Tibial artery (tissue), 4 donors: ENCODE data around the gene PHF1.
A peak's percentile ranks its signal among the peaks of the same experiment; 100 is the strongest.
"Not testable (repeated sequence)": the region's sequence is repeated elsewhere in the genome, so short reads cannot be mapped to it uniquely, and the experiment has no call there.

Experiments used
- DNase-seq, 2 donors: peaks; one replicate each; pipeline ENCODE4 v3.0.0-alpha.2; 2019
- H3K27ac ChIP-seq, 2 donors: fragments of 200-600 bp; sonication (generic) in 1 of 2; 1 replicate in 1 of 2; 2 replicates in 1 of 2; pipeline ENCODE4 v1.5.1; 2018 to 2019; ENCODE audit warnings: mild to moderate bottlenecking in 1 of 2
- H3K27me3 ChIP-seq, 2 donors: fragments of 200-600 bp; sonication (generic) in 1 of 2; one replicate each; pipeline versions ENCODE4 v1.5.1 to v1.6.0; 2016 to 2019
- H3K36me3 ChIP-seq, 3 donors: fragments of 200-600 bp; sonication (generic) in 2 of 3; one replicate each; pipeline ENCODE4 v1.5.1; 2016 to 2019; ENCODE audit warnings: mild to moderate bottlenecking in 2 of 3
- H3K4me1 ChIP-seq, 4 donors: fragments of 200-600 bp; sonication (generic) in 2 of 4; 1 replicate in 3 of 4; 2 replicates in 1 of 4; pipeline ENCODE4 v1.5.1; 2016 to 2019
- H3K4me3 ChIP-seq, 2 donors: fragments of 200-600 bp; sonication (generic) in 1 of 2; 1 replicate in 1 of 2; 2 replicates in 1 of 2; pipeline ENCODE4 v1.5.1; 2018 to 2019; ENCODE audit warnings: mild to moderate bottlenecking in 2 of 2
- H3K9me3 ChIP-seq, 3 donors: fragments of 200-600 bp; sonication (generic) in 1 of 3; one replicate each; pipeline ENCODE4 v1.5.1; 2016 to 2019
- intact Hi-C: fragments of 100-400 bp; cut with DNase I; formaldehyde crosslinking; loops from one replicate; pipeline ENCODE4 v1.15.0; 2023; ENCODE audit warnings: low total_unique reads
- TF ChIP-seq, protein P1 (sequence below), 2 experiments: fragments of 200-600 bp in 1 of 2; fragments of 450-650 bp in 1 of 2; IDR thresholded peaks; one replicate each; pipeline ENCODE4 v1.5.1; 2017 to 2019; ENCODE audit warnings: antibody characterized with exemption in 2 of 2, mild to moderate bottlenecking in 1 of 2, moderate library complexity in 1 of 2

The PHF1 gene

DNA sequence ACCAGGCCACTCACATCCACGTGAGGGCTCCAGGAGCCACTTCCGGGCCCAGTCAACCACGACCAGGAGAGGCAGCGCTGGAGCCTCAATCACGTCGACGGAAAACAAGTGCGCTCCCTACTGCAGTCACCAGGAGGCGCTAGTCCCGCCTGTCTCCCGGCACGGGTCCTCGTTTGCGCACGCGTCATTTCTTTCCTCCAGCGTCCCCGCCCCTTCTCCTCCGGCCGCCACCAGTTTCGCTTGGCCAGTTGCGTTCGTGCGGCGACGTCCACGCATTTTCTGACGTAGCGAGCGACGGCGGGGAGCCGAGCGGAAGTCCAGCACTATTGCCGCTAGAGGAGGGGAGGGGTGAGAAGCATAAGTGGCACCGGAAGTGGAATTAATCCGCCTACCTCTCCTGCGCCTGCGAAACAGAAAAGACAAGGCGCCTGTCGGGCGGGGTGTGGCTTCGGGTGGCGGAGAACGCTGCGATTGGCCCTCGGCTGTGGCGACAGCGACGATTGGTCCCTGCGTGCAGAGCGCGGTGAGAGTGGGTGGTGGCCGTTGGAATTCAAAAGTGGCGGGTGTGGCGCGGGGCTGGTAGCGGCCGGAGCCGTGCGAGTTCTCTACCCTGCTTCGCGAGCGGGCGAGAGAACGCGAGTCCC lies 19.4 kb upstream of the PHF1 start, which contains the start of gene KIFC1:
Gene KIFC1 (plus strand): TSS at position 546 of the 644 bp plus-strand sequence. CDS start 163 bp downstream, outside the sequence.
- no peaks in the 10 kb centered on the region for H3K36me3 ChIP-seq
- peak within 1 kb of the TSS; percentile 86 to 92 for H3K27ac ChIP-seq
- intact Hi-C loops, result loop anchor here (10.0 kb wide), 1 partner anchor 63 kb away; the partner anchor contains the start of gene ZBTB9
- no peaks in the 10 kb centered on the region for H3K27me3 ChIP-seq
- no peaks in the 10 kb centered on the region for H3K9me3 ChIP-seq
- DNase-seq, result peak; percentile 98 to 100
- peaks cover 0 to 12% (median 7%) of the 10 kb centered on the region in 4 donors for H3K4me1 ChIP-seq
- peak within 1 kb of the TSS; percentile 47 to 50 for H3K4me3 ChIP-seq
- TF ChIP-seq, protein P1, sequence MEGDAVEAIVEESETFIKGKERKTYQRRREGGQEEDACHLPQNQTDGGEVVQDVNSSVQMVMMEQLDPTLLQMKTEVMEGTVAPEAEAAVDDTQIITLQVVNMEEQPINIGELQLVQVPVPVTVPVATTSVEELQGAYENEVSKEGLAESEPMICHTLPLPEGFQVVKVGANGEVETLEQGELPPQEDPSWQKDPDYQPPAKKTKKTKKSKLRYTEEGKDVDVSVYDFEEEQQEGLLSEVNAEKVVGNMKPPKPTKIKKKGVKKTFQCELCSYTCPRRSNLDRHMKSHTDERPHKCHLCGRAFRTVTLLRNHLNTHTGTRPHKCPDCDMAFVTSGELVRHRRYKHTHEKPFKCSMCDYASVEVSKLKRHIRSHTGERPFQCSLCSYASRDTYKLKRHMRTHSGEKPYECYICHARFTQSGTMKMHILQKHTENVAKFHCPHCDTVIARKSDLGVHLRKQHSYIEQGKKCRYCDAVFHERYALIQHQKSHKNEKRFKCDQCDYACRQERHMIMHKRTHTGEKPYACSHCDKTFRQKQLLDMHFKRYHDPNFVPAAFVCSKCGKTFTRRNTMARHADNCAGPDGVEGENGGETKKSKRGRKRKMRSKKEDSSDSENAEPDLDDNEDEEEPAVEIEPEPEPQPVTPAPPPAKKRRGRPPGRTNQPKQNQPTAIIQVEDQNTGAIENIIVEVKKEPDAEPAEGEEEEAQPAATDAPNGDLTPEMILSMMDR (IDR thresholded peaks at IDR 0.05), result peak; percentile 96 to 98

DNA sequence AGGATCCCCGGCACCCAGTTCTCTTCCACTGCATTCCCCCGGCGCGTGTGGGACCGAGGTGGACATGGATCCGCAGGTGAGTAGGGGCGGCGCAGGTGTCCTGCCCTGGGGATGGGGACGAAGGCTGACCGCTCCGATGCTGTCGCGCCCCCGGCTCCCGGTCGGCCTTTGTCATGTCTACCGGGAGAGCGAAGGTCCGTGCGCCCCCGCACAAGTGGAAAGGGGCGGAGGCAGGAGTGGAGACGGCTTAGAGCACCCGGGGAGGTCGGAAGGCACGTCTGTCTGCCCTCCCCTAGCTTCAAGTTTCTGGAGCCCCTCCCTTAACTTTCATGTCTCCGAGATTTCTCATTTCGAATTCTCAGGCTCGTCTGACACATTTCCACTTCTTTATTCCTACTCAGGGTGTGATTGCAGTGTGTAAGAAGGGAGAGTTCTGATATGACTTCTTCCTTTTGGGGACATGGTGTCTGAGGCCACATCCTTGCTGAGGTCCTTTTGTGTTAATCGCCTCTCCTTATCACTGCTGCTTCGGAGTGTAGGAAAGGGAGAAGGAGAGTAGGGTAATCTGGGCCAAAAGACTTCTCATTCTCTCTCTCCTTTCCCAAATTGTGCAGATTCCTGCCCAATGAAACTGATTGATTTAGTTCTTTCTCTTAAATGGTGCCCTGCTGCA lies 18.8 kb upstream of the PHF1 start:
- no peaks in the 10 kb centered on the region for H3K36me3 ChIP-seq
- peaks cover 0 to 12% (median 7%) of the 10 kb centered on the region in 4 donors for H3K4me1 ChIP-seq
- H3K9me3 ChIP-seq, result no peaks in the 10 kb centered on the region
- no peak for DNase-seq
- intact Hi-C loops, result loop anchor here (10.0 kb wide), 1 partner anchor 63 kb away; the partner anchor contains the start of gene ZBTB9
- H3K27me3 ChIP-seq, result no peaks in the 10 kb centered on the region
- H3K4me3 ChIP-seq, result peak overlapping the region; percentile 47 to 50
- peak overlapping the region; percentile 86 to 92 for H3K27ac ChIP-seq
- TF ChIP-seq, protein P1 (IDR thresholded peaks at IDR 0.05), result no peak

DNA sequence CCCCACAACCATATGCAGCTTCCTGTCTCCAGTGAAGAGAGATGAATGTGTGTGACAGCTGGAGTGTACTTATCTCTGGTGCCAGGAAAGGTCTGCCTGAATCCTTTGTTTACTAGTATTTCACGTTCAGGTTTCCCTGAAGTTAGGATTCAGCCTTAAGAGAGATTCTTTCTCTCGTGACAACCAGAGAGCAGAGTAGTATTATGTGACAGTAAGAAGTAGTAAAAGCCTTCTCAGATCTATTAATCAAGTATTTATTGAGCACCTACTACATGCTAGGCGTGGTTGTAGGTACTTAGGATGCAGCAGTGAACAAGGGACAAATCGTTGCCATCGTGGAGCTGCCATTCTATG lies 18.2 kb upstream of the PHF1 start:
- H3K27ac ChIP-seq, result no peak overlapping the region
- intact Hi-C loops, result loop anchor here (10.0 kb wide), 1 partner anchor 62 kb away; the partner anchor contains the start of gene ZBTB9

DNA sequence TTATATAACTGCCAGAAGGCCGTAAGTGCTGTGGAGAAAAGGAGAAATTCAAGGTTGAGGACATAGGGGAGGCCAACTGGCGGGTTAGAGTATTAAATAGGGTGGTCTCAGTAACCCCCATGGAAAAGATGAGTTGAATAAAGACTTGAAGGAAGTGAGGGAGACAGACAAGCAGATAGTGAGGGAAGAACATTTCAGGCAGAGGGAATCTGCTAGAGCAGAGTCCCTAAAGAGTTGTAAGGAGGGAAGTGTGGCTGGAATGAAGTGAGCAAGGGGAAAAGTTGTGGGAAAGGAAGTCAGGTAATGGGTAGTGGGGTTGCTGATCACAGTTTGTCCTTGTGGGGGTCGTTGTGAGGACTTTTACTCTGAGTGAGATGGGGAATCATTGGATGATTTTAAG lies 17.8 kb upstream of the PHF1 start:
- Histone ChIP-seq H3K4me3 (no peak overlapping the region), H3K27me3 (no peaks in the 10 kb centered on the region), H3K9me3 (no peaks in the 10 kb centered on the region), H3K4me1 (peaks cover 0 to 12% (median 7%) of the 10 kb centered on the region in 4 donors), H3K36me3 (no peaks in the 10 kb centered on the region), H3K27ac (no peak overlapping the region)
- DNase-seq, result no peak
- TF ChIP-seq, protein P1 (IDR thresholded peaks at IDR 0.05), result no peak
- intact Hi-C loops, result loop anchor here (10.0 kb wide), 1 partner anchor 62 kb away; the partner anchor contains the start of gene ZBTB9

More for the DNA sequence above, 18.2 kb upstream of the PHF1 start:
- Histone ChIP-seq H3K27me3 (no peaks in the 10 kb centered on the region), H3K4me3 (no peak overlapping the region), H3K4me1 (peaks cover 0 to 12% (median 7%) of the 10 kb centered on the region in 4 donors), H3K9me3 (no peaks in the 10 kb centered on the region), H3K36me3 (no peaks in the 10 kb centered on the region)
- DNase-seq, result no peak
- TF ChIP-seq, protein P1 (IDR thresholded peaks at IDR 0.05), result no peak

DNA sequence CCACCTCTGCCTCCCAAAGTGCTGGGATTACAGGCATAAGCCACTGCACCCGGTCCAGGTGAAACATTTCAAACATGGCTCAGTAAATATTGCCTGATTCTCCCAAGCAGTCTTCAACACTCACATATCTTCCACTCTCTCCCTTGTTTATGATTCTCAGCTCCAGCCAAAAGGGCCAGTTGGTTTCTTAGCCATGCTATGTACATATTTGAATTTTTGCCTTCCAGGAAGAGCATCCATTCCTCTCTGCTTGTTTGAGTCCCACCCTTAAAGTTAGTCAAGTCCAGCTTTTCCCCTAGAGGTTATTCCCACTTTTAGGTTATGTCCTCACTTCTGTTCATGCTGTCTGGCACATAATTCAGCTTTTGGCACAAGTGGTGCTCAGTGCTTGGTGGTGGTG lies 13.3 kb upstream of the PHF1 start:
- Histone ChIP-seq H3K36me3 (no peaks in the 10 kb centered on the region), H3K27ac (no peak overlapping the region), H3K4me1 (no peaks in the 10 kb centered on the region), H3K4me3 (no peak overlapping the region), H3K27me3 (no peaks in the 10 kb centered on the region), H3K9me3 (no peaks in the 10 kb centered on the region)
- DNase-seq, result no peak
- intact Hi-C loops, result loop anchor here (10.0 kb wide), 1 partner anchor 57 kb away; the partner anchor contains the start of gene ZBTB9
- TF ChIP-seq, protein P1 (IDR thresholded peaks at IDR 0.05), result no peak

DNA sequence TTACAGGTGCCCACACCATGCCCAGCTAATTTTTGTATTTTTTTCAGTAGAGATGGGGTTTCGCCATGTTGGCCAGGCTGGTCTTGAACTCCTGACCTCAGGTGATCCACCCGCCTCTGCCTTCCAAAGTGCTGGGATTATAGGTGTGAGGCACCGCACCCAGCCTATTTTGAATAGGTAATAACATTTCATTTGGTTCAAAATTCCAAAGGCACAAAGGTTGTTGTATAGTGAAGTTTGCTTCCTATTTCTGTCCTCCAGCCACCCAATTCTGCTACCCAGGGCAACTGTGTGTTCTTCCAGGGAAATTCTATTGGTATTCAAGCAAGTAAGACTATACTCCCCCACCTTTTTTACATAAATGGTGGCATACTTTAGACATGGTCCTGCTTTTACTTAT lies 12.2 kb upstream of the PHF1 start:
- not testable (repeated sequence) for DNase-seq, H3K27me3 ChIP-seq, H3K36me3 ChIP-seq, H3K4me1 ChIP-seq, H3K4me3 ChIP-seq, H3K27ac ChIP-seq, H3K9me3 ChIP-seq
- intact Hi-C loops, result loop anchor here (10.0 kb wide), 1 partner anchor 56 kb away; the partner anchor contains the start of gene ZBTB9

DNA sequence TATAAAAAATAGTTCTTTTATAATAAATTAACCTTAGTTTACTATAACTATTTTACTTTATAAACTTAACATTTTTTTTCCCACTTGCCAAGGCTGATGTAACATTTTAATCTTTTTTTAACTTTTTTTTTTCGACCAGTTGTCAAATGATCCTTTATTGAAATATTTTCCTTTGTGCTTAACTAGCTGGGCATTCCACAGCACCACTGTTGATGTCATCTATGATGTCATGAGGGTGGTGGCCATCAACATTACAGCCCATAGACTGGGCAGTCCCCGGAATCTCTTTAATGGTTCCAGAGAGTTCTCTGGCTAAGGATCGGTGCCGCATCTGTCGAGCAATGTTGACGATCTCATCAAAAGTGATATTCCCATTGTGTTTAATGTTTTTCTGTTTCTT lies 10.9 kb upstream of the PHF1 start:
- H3K4me1 ChIP-seq, H3K27me3 ChIP-seq, H3K9me3 ChIP-seq, DNase-seq, H3K4me3 ChIP-seq, H3K36me3 ChIP-seq, H3K27ac ChIP-seq: not testable (repeated sequence)
- intact Hi-C loops, result loop anchor here (10.0 kb wide), 1 partner anchor 55 kb away; the partner anchor contains the start of gene ZBTB9
